ENCODE results near the gene NT5DC4.

NT5DC4 gene

DNA sequence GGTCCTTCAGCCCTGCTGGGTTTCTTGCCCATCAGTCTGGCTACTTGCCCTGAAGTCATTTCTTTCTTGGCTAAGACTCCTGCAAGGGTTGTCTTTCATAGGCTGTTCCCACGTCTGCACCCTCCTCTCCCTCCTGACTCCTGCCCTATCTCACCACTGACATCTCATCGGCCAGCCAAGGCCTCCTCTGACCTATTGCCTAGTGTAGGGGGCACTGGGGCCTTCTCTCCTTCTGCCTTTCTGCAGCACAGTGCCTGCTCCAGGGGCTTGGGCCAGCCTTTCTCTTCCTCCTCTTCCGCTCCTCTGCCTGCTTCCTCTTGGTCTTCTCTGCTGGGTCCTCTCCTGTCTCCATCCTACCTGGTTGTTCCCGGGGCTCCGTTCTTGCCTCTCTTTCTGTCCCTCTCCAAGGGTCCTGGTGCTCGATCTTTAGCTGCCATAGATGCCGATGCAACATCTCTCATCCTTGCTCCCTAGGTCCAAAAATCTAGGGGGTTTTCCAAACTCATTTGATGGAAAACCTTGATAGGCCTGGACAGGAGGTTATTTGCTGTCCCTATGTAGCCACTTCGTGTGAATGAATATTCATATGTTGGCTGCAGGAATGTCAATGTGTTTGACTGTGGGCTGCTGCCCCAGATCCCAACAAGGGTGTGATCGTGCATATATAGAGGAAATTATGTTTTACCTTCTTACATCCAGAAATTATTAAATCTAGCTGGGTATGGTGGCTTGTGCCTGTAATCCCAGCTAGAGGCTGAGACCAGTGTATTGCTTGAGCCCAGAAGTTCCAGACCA lies 9.7 kb upstream of the NT5DC4 start:
- TF ChIP-seq ZNF70 (CRISPR knock-in tag; IDR thresholded peaks at IDR 0.05), result no peak
- TF ChIP-seq, protein P1, sequence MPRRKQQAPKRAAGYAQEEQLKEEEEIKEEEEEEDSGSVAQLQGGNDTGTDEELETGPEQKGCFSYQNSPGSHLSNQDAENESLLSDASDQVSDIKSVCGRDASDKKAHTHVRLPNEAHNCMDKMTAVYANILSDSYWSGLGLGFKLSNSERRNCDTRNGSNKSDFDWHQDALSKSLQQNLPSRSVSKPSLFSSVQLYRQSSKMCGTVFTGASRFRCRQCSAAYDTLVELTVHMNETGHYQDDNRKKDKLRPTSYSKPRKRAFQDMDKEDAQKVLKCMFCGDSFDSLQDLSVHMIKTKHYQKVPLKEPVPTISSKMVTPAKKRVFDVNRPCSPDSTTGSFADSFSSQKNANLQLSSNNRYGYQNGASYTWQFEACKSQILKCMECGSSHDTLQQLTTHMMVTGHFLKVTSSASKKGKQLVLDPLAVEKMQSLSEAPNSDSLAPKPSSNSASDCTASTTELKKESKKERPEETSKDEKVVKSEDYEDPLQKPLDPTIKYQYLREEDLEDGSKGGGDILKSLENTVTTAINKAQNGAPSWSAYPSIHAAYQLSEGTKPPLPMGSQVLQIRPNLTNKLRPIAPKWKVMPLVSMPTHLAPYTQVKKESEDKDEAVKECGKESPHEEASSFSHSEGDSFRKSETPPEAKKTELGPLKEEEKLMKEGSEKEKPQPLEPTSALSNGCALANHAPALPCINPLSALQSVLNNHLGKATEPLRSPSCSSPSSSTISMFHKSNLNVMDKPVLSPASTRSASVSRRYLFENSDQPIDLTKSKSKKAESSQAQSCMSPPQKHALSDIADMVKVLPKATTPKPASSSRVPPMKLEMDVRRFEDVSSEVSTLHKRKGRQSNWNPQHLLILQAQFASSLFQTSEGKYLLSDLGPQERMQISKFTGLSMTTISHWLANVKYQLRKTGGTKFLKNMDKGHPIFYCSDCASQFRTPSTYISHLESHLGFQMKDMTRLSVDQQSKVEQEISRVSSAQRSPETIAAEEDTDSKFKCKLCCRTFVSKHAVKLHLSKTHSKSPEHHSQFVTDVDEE (CRISPR knock-in tag; IDR thresholded peaks at IDR 0.05), result no peak
- no peak for ATAC-seq

GRCh38 chr2:112712465-112712864 lies 8.4 kb upstream of the NT5DC4 start:
- ATAC-seq, result no peak
- TF ChIP-seq ZC3H10 (CRISPR knock-in tag; IDR thresholded peaks at IDR 0.05), result no peak
- TF ChIP-seq GLIS3 (CRISPR knock-in tag; IDR thresholded peaks at IDR 0.05), result no peak
- TF ChIP-seq, protein P2, sequence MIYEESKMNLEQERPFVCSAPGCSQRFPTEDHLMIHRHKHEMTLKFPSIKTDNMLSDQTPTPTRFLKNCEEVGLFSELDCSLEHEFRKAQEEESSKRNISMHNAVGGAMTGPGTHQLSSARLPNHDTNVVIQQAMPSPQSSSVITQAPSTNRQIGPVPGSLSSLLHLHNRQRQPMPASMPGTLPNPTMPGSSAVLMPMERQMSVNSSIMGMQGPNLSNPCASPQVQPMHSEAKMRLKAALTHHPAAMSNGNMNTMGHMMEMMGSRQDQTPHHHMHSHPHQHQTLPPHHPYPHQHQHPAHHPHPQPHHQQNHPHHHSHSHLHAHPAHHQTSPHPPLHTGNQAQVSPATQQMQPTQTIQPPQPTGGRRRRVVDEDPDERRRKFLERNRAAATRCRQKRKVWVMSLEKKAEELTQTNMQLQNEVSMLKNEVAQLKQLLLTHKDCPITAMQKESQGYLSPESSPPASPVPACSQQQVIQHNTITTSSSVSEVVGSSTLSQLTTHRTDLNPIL (CRISPR knock-in tag; IDR thresholded peaks at IDR 0.05; ENCODE audit: low read depth), result no peak

- no peak for ATAC-seq
Observed at GRCh38 chr2:112712903-112713584, 7.8 kb upstream of the NT5DC4 start.

More at GRCh38 chr2:112712903-112713584, 7.8 kb upstream of the NT5DC4 start:
- TF ChIP-seq ZC3H10 (CRISPR knock-in tag; IDR thresholded peaks at IDR 0.05) (no peak), ZNF565 (CRISPR knock-in tag; conservative IDR thresholded peaks at IDR 0.05; ENCODE audit: low read depth) (no peak), TCF4 (CRISPR knock-in tag; IDR thresholded peaks at IDR 0.05; ENCODE audit: borderline replicate concordance) (no peak), POU6F1 (CRISPR knock-in tag; IDR thresholded peaks at IDR 0.05; ENCODE audit: borderline replicate concordance, low read depth) (no peak), ISL1 (CRISPR knock-in tag; IDR thresholded peaks at IDR 0.05) (no peak), ZFP30 (CRISPR knock-in tag; IDR thresholded peaks at IDR 0.05) (no peak), CSDC2 (CRISPR knock-in tag; IDR thresholded peaks at IDR 0.05) (no peak), PATZ1 (CRISPR knock-in tag; IDR thresholded peaks at IDR 0.05; ENCODE audit: borderline replicate concordance) (no peak), ZNF70 (CRISPR knock-in tag; IDR thresholded peaks at IDR 0.05) (no peak), OSR1 (CRISPR knock-in tag; IDR thresholded peaks at IDR 0.05) (no peak)
- TF ChIP-seq, protein P1 (CRISPR knock-in tag; IDR thresholded peaks at IDR 0.05), result no peak
- TF ChIP-seq, protein P2 (CRISPR knock-in tag; IDR thresholded peaks at IDR 0.05; ENCODE audit: low read depth), result no peak
- TF ChIP-seq, protein P3, sequence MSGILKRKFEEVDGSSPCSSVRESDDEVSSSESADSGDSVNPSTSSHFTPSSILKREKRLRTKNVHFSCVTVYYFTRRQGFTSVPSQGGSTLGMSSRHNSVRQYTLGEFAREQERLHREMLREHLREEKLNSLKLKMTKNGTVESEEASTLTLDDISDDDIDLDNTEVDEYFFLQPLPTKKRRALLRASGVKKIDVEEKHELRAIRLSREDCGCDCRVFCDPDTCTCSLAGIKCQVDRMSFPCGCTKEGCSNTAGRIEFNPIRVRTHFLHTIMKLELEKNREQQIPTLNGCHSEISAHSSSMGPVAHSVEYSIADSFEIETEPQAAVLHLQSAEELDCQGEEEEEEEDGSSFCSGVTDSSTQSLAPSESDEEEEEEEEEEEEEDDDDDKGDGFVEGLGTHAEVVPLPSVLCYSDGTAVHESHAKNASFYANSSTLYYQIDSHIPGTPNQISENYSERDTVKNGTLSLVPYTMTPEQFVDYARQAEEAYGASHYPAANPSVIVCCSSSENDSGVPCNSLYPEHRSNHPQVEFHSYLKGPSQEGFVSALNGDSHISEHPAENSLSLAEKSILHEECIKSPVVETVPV (CRISPR knock-in tag; IDR thresholded peaks at IDR 0.05), result no peak

Data from SK-N-SH treated with all-trans-retinoic acid at 6 μM for 48 hours (cell line).